ENCODE data around the gene ABCB11.

DNA sequence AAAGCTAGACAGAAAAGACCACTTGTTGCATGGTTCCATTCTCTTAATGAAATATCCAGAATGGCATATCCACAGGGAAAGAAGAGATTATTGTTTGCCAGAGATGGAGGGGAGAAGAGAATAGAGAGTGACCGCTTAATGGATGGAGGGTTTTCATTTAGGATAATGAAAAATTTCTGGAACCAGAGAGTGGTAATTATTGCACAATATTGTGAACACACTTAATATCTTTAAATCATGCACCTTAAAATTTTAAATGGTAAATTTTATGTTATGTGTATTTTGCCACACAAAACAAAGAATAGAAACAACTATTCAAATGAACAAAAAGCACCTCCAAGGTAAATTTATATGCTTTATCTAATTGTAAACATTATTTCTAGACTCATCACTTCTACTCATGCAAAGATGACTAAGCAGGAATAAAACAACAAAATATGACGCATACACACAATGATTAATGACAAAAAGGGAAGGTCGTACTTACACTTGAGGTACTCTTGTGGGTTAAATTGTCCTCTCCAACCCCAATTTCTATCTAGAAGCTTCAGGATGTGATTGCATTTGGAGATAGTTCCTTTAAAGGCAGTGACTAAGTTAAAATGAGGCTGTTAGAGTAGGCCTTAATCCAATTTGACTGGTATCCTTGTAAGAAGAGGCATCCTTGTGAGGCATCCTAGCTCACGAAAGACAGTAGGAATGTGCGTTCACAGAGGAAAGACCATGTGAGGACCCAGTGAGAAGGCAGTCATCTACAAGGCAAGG, 19.5 kb upstream of the ABCB11 start:
- TF ChIP-seq, protein P1, sequence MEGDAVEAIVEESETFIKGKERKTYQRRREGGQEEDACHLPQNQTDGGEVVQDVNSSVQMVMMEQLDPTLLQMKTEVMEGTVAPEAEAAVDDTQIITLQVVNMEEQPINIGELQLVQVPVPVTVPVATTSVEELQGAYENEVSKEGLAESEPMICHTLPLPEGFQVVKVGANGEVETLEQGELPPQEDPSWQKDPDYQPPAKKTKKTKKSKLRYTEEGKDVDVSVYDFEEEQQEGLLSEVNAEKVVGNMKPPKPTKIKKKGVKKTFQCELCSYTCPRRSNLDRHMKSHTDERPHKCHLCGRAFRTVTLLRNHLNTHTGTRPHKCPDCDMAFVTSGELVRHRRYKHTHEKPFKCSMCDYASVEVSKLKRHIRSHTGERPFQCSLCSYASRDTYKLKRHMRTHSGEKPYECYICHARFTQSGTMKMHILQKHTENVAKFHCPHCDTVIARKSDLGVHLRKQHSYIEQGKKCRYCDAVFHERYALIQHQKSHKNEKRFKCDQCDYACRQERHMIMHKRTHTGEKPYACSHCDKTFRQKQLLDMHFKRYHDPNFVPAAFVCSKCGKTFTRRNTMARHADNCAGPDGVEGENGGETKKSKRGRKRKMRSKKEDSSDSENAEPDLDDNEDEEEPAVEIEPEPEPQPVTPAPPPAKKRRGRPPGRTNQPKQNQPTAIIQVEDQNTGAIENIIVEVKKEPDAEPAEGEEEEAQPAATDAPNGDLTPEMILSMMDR (IDR thresholded peaks at IDR 0.05 in 4 of 5, conservative IDR thresholded peaks at IDR 0.05 in 1 of 5), result no peak
- TF ChIP-seq POLR2A (IDR thresholded peaks at IDR 0.05), result no peak

Measured in gastrocnemius medialis (tissue), 4 donors.